K562 (cell line): Measurements from ENCODE around the gene FUBP3. TPM values are rescaled to one million over a fixed set of nuclear protein-coding genes. Genes with fewer than 3 reads are reported as not detected.

Experiments
- ATAC-seq: fragments of 200-7000 bp; cut with Tn5 transposase; 3 replicates; pipeline ENCODE4 v1.9.1; 2020; ENCODE audit warnings: moderate library complexity
- BruUV-seq: library from RNA; stranded (reverse); fragments of 400-500 nt; replicated peaks from 2 replicates; lab custom pipeline; 2021; lab: Mats Ljungman, UMichigan
- CTCF ChIA-PET: fragments of 300-600 bp; formaldehyde crosslinking; extraction: SDS; loops from one replicate; lab custom pipeline; 2021; ENCODE audit warnings: low intra/inter-chr PET ratio; lab: Yijun Ruan, JAX
- POLR2A ChIA-PET: fragments of 300-600, 350-650 bp; sonication (Branson Sonifier 250); formaldehyde crosslinking; extraction: SDS; loops from one replicate; lab custom pipeline; 2021; ENCODE audit warnings: antibody characterized with exemption, inconsistent platforms; lab: Yijun Ruan, JAX
- DNase-seq, 4 experiments: peaks; one replicate each; pipeline versions ENCODE4 v3.0.0 to v3.0.0-alpha.2; 2011 to 2018; ENCODE audit warnings: low spot score in 3 of 4, mixed read lengths in 3 of 4; ENCODE audit errors: extremely low read depth in 1 of 4
- FAIRE-seq: peaks from 2 replicates; lab custom pipeline; 2011; peaks lifted over from hg19 to GRCh38; lab: Jason Lieb, UNC
- H2AFZ ChIP-seq: 2 replicates; pipeline ENCODE4 v1.6.0; 2011; ENCODE audit warnings: low read depth, low read length, control low read depth, inconsistent platforms
- H3K27ac ChIP-seq: fragments of 200-600 bp; 3 replicates; pipeline ENCODE4 v1.8.0; 2011; ENCODE audit warnings: low read depth, mild to moderate bottlenecking, control low read depth, inconsistent platforms, low read length, moderate library complexity, mixed read lengths; ENCODE audit errors: extremely low read depth
- H3K27me3 ChIP-seq, 2 experiments: fragments of 300-600 bp in 1 of 2; 2 replicates in 1 of 2; 3 replicates in 1 of 2; pipeline versions ENCODE4 v1.6.0 to v1.8.0; 2011; ENCODE audit warnings: inconsistent platforms in 2 of 2, low read length in 2 of 2, mild to moderate bottlenecking in 1 of 2, mixed read lengths in 1 of 2, moderate library complexity in 1 of 2; ENCODE audit not compliant: control insufficient read depth in 2 of 2, insufficient read depth in 2 of 2
- H3K36me3 ChIP-seq: fragments of 300-600 bp; 3 replicates; pipeline ENCODE4 v1.8.0; 2011; ENCODE audit warnings: mild to moderate bottlenecking, low read length, inconsistent platforms; ENCODE audit not compliant: control insufficient read depth, insufficient read depth
- H3K4me1 ChIP-seq, 2 experiments: fragments of 200-600 bp in 1 of 2; replicated peaks in 1 of 2; 2 replicates in 1 of 2; 3 replicates in 1 of 2; pipeline versions ENCODE4 v1.5.1 to v1.8.0; 2011; ENCODE audit warnings: inconsistent platforms in 2 of 2, low read length in 2 of 2, mild to moderate bottlenecking in 1 of 2, mixed read lengths in 1 of 2, moderate library complexity in 1 of 2; ENCODE audit not compliant: control insufficient read depth in 2 of 2, insufficient read depth in 2 of 2
- H3K4me2 ChIP-seq: 2 replicates; pipeline ENCODE4 v1.6.1; 2011; ENCODE audit warnings: low read length, control low read depth, inconsistent platforms, mixed read lengths; ENCODE audit not compliant: insufficient read depth
- H3K4me3 ChIP-seq: fragments of 200-600 bp; sonication (generic), shearing (Covaris generic); 2 replicates; pipeline ENCODE4 v1.5.1; 2016; ENCODE audit warnings: control low read depth, inconsistent platforms
- H3K79me2 ChIP-seq: fragments of 200-600 bp; 3 replicates; pipeline ENCODE4 v1.8.0; 2011; ENCODE audit warnings: low read length, inconsistent platforms; ENCODE audit not compliant: control insufficient read depth, insufficient read depth
- H3K9ac ChIP-seq, 2 experiments: 2 replicates each; pipeline versions ENCODE4 v1.6.0 to v1.6.1; 2011; ENCODE audit warnings: low read depth in 2 of 2, low read length in 2 of 2, control low read depth in 1 of 2, inconsistent platforms in 1 of 2, mild to moderate bottlenecking in 1 of 2, mixed read lengths in 1 of 2; ENCODE audit not compliant: insufficient read depth in 1 of 2
- H3K9me1 ChIP-seq: one replicate; pipeline ENCODE4 v1.6.0; 2011; ENCODE audit warnings: inconsistent platforms, mild to moderate bottlenecking, low read length, moderate library complexity; ENCODE audit not compliant: control insufficient read depth, insufficient read depth
- H3K9me3 ChIP-seq: replicated peaks from 2 replicates; pipeline ENCODE4 v1.5.1; 2011; ENCODE audit warnings: low read depth, low read length, inconsistent platforms; ENCODE audit not compliant: control insufficient read depth, insufficient read depth
- H4K20me1 ChIP-seq: replicated peaks from 2 replicates; pipeline ENCODE4 v1.6.1; 2011; ENCODE audit warnings: low read length, inconsistent platforms, mixed read lengths; ENCODE audit not compliant: control insufficient read depth, insufficient read depth
- CHD1 ChIP-seq: fragments of 200-600 bp; sonication (generic); IDR thresholded peaks from one replicate; pipeline ENCODE4 v1.6.1; 2012; ENCODE audit warnings: mild to moderate bottlenecking, moderate library complexity, low read length, inconsistent platforms
- ETS2 ChIP-seq: IDR thresholded peaks from 2 replicates; pipeline ENCODE4 v1.6.1; 2016; ENCODE audit warnings: borderline replicate concordance, missing genetic modification characterization, mild to moderate bottlenecking, moderate library complexity, missing compliant biosample characterization; ENCODE audit not compliant: poor library complexity, severe bottlenecking
- EZH2 ChIP-seq: IDR thresholded peaks from 2 replicates; pipeline ENCODE4 v1.6.1; 2012; ENCODE audit warnings: low read depth, mild to moderate bottlenecking, inconsistent platforms, low read length, borderline replicate concordance
- GABPB2 ChIP-seq: fragments of 250-450 bp; sonication (Bioruptor Pico); conservative IDR thresholded peaks from 2 replicates; pipeline ENCODE4 v1.5.1; 2021; ENCODE audit warnings: mild to moderate bottlenecking
- PURB ChIP-seq: sonication (generic); formaldehyde crosslinking; IDR thresholded peaks from 2 replicates; pipeline ENCODE4 v1.9.0; 2021; ENCODE audit warnings: low read depth, mild to moderate bottlenecking, missing genetic modification reagents
- ZFPM2 ChIP-seq: fragments of 250-450 bp; sonication (Bioruptor Pico); IDR thresholded peaks from 2 replicates; pipeline ENCODE4 v1.5.1; 2022; ENCODE audit warnings: mild to moderate bottlenecking
- WGBS: fragments of 100-300 bp; shearing (Covaris generic); methylation state at CpG from one replicate; pipeline ENCODE4 v1.1.6; 2016; ENCODE audit warnings: low coverage, mixed read lengths; ENCODE audit not compliant: insufficient coverage; ENCODE audit errors: missing lambda C conversion rate; 5-methylcytosine and 5-hydroxymethylcytosine counted together
- in situ Hi-C: fragments of 300-500 bp; cut with MboI; formaldehyde crosslinking; loops from 4 replicates; pipeline ENCODE4 v1.15.0; 2018; ENCODE audit warnings: inconsistent platforms, mixed read lengths
- intact Hi-C: fragments of 100-400 bp; cut with micrococcal nuclease; formaldehyde crosslinking; loops from 2 replicates; pipeline ENCODE4 v1.14.2; 2022
- polyA plus RNA-seq, 8 experiments: library from polyadenylated mRNA; depleted of rRNA in 4 of 8; stranded (reverse) in 5 of 8; unstranded in 3 of 8; fragments of >200 nt; fragmentation: Nextera tagmentation in 2 of 8; fragmentation: Illumina TruSeq in 1 of 8; extraction: Ambion mirVana in 2 of 8; extraction: Trizol in 1 of 8; gene quantifications; 2 replicates each; pipeline versions ENCODE4 v1.2.1 to v1.2.3, GENCODE V29; 2011 to 2014; ENCODE audit warnings: inconsistent platforms in 1 of 8, missing spikeins in 1 of 8
- total RNA-seq, 7 experiments: library from RNA; depleted of rRNA in 6 of 7; stranded (reverse); fragments of >200 nt in 6 of 7; fragmentation: Illumina TruSeq in 2 of 7; extraction: Trizol in 2 of 7; gene quantifications; 2 replicates each; pipeline versions ENCODE4 v1.2.1 to v1.2.3, GENCODE V29; 2011 to 2021; ENCODE audit warnings: low replicate concordance in 1 of 7

Gene FUBP3
- total and polyA plus RNA-seq, 9 of the 15 experiments (the other 6 are each of a cell fraction or from before 2014, with no cell fraction given) = 3.0 to 64.0 (median 48.1) TPM

- CTCF ChIA-PET = no interaction called here
- in situ Hi-C loops (no loop called here), intact Hi-C loops (no loop called here)
- BruUV-seq = no TSS peak
- DNase-seq (peak in 2 of 4 experiments; percentile 53 to 57), ATAC-seq (no peak), FAIRE-seq (no peak)
- H3K27ac ChIP-seq = no peak overlapping the region
- H3K36me3 ChIP-seq = no peaks in the 10 kb centered on the region
- no peaks in the 10 kb centered on the region for H3K79me2 ChIP-seq
- no peak overlapping the region for H3K4me3 ChIP-seq
- 21% methylated on average over 59 of the region's 61 CpGs for WGBS
- no peak overlapping the region for H3K4me2 ChIP-seq
- H3K9ac ChIP-seq = no peak overlapping the region
- H2AFZ ChIP-seq = no peak overlapping the region
- TF ChIP-seq GABPB2 (CRISPR knock-in tag) (no peak), ETS2 (no peak), ZFPM2 (no peak), PURB (no peak), CHD1 (no peak), EZH2 (peak; percentile 78; the same call in 1 of the 2 replicates)
- peaks cover 2 to 53% of the 10 kb centered on the region in 2 experiments; a peak in 3 of 5 replicates for H3K4me1 ChIP-seq
- POLR2A ChIA-PET = interaction anchor here (1.1 kb wide), 1 partner anchor 131 kb away, joined by 4 read pairs; no protein-coding TSS in a partner anchor
- peaks cover 6% of the 10 kb centered on the region; the same call in 1 of the 2 replicates for H4K20me1 ChIP-seq
- no peaks in the 10 kb centered on the region for H3K9me3 ChIP-seq
- no peaks in the 10 kb centered on the region for H3K9me1 ChIP-seq
- H3K27me3 ChIP-seq = peaks cover 59 to 74% of the 10 kb centered on the region in 2 experiments
Measured at GRCh38 chr9:130665431-130666392, 86.3 kb downstream of the FUBP3 start.
